ENCODE data around the gene METTL26.

METTL26 gene

GRCh38 chr16:595094-595528, 41.0 kb downstream of the METTL26 start:
- DNase-seq (ENCODE audit: low read depth): no peak

GRCh38 chr16:593807-594206, 42.3 kb downstream of the METTL26 start:
- DNase-seq (ENCODE audit: low read depth): no peak

GRCh38 chr16:593406-593805, 42.7 kb downstream of the METTL26 start:
- DNase-seq (ENCODE audit: low read depth): no peak

- DNase-seq (ENCODE audit: low read depth): no peak
Measured at GRCh38 chr16:592518-593306, 43.4 kb downstream of the METTL26 start.

GRCh38 chr16:591892-592517, 44.1 kb downstream of the METTL26 start:
- DNase-seq (ENCODE audit: low read depth): no peak

- no peak for DNase-seq (ENCODE audit: low read depth)
Measured at GRCh38 chr16:591231-591630, 44.9 kb downstream of the METTL26 start.

GRCh38 chr16:590815-591200, 45.3 kb downstream of the METTL26 start:
- no peak for DNase-seq (ENCODE audit: low read depth)

GRCh38 chr16:590188-590814, 45.8 kb downstream of the METTL26 start:
- no peak for DNase-seq (ENCODE audit: low read depth)

GRCh38 chr16:589658-590187, 46.4 kb downstream of the METTL26 start, which contains the start of gene RAB40C:
Gene RAB40C (plus strand): TSS chr16:590066. CDS start chr16:590292, 226 bp downstream.
- peak; percentile 87 for DNase-seq (ENCODE audit: low read depth)

GRCh38 chr16:588889-589657, 47.0 kb downstream of the METTL26 start:
- DNase-seq (ENCODE audit: low read depth): peak; percentile 81

GRCh38 chr16:588639-588888, 47.5 kb downstream of the METTL26 start:
- DNase-seq (ENCODE audit: low read depth): no peak

- no peak for DNase-seq (ENCODE audit: low read depth)
Measured at GRCh38 chr16:586645-587590, 49.2 kb downstream of the METTL26 start.

GRCh38 chr16:586047-586644, 50.0 kb downstream of the METTL26 start:
- no peak for DNase-seq (ENCODE audit: low read depth)

- no peak for DNase-seq (ENCODE audit: low read depth)
Measured at GRCh38 chr16:585351-585750, 50.8 kb downstream of the METTL26 start.
